Esophagus muscularis mucosa (tissue), 4 donors: Measurements from ENCODE around the gene ALG8. TPM values are rescaled to one million over a fixed set of nuclear protein-coding genes. Genes with fewer than 3 reads are reported as not detected.
"Not testable (repeated sequence)": the region's sequence is repeated elsewhere in the genome, so short reads cannot be mapped to it uniquely, and the experiment has no call there.

ENCODE experiments used
- DNase-seq: peaks from one replicate; pipeline ENCODE4 v3.0.0-alpha.2; 2017; ENCODE audit errors: extremely low spot score
- H3K27ac ChIP-seq, 4 donors: fragments of 200-600 bp; sonication (generic); replicated peaks in 1 of 4; 1 replicate in 3 of 4; 2 replicates in 1 of 4; pipeline ENCODE4 v1.5.1; 2016 to 2019; ENCODE audit warnings: mild to moderate bottlenecking in 1 of 4
- H3K27me3 ChIP-seq, 4 donors: fragments of 200-600 bp; sonication (generic); one replicate each; pipeline versions ENCODE4 v1.5.1 to v1.6.0; 2016 to 2019
- H3K36me3 ChIP-seq, 4 donors: fragments of 200-600 bp; sonication (generic); one replicate each; pipeline ENCODE4 v1.5.1; 2016 to 2019
- H3K4me1 ChIP-seq, 4 donors: fragments of 200-600 bp; sonication (generic); one replicate each; pipeline ENCODE4 v1.5.1; 2016 to 2019
- H3K4me3 ChIP-seq, 4 donors: fragments of 200-600 bp; sonication (generic); 1 replicate in 2 of 4; 2 replicates in 2 of 4; pipeline ENCODE4 v1.5.1; 2016 to 2019; ENCODE audit warnings: mild to moderate bottlenecking in 4 of 4, moderate library complexity in 1 of 4
- H3K9me3 ChIP-seq, 4 donors: fragments of 200-600 bp; sonication (generic); 1 replicate in 3 of 4; 2 replicates in 1 of 4; pipeline ENCODE4 v1.5.1; 2016 to 2019
- EP300 ChIP-seq: sonication (generic); formaldehyde crosslinking; IDR thresholded peaks from one replicate; pipeline ENCODE4 v1.6.1; 2017; ENCODE audit warnings: antibody characterized with exemption
- POLR2A ChIP-seq: fragments of 450-650 bp; IDR thresholded peaks from one replicate; pipeline ENCODE4 v1.6.1; 2017; ENCODE audit warnings: antibody characterized with exemption, moderate library complexity, mild to moderate bottlenecking, low read depth
- POLR2AphosphoS5 ChIP-seq, 2 donors: sonication (generic); formaldehyde crosslinking; IDR thresholded peaks; one replicate each; pipeline ENCODE4 v1.6.1; 2017; ENCODE audit warnings: antibody characterized with exemption in 2 of 2
- WGBS: methylation state at CpG from one replicate; pipeline ENCODE4 v1.1.5; 2018; 5-methylcytosine and 5-hydroxymethylcytosine counted together
- intact Hi-C: fragments of 100-400 bp; cut with DNase I; formaldehyde crosslinking; loops from one replicate; pipeline ENCODE4 v1.15.1; 2023
- total RNA-seq, 4 donors: library from RNA; depleted of rRNA; stranded (reverse); fragments of >200 nt; gene quantifications; one replicate each; pipeline versions ENCODE4 v1.1.0 to v1.2.1, GENCODE V29; 2016
- TF ChIP-seq, protein P1 (sequence below), 3 experiments: fragments of 200-600 bp in 2 of 3; fragments of 450-650 bp in 1 of 3; sonication (generic) in 2 of 3; IDR thresholded peaks; one replicate each; pipeline ENCODE4 v1.5.1; 2017 to 2019; ENCODE audit warnings: antibody characterized with exemption in 3 of 3, mild to moderate bottlenecking in 2 of 3, moderate library complexity in 1 of 3

The ALG8 gene
- total RNA-seq, 4 donors from 2014 or later = 11.2 to 21.6 (median 15.7) TPM

DNA sequence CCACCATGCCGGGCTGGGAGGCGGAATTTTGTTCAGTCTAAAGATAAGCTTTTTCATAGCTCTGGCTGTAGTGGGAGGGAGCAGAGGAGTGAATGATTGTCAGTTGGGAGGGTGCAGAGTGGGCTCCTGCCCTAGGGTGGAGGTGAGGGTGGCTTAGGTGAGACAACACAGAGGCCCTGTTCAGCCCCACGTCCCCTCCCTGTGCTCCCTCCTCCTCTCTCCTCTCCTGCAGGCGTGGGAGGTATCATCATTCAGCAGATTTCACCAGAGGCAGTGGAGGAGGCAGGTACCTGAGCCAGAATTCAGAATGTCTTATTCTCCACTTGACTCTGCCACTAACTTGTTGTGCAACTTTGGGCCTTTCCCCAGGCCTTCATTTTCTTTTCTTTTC, 77.5 kb downstream of the ALG8 start:
- H3K27me3 ChIP-seq = no peaks in the 10 kb centered on the region
- intact Hi-C loops = no loop called here
- H3K36me3 ChIP-seq = no peaks in the 10 kb centered on the region
- H3K4me1 ChIP-seq = peaks cover 7 to 9% (median 8%) of the 10 kb centered on the region in 4 donors
- no peak overlapping the region for H3K27ac ChIP-seq
- DNase-seq = no peak
- no peak for TF ChIP-seq EP300
- TF ChIP-seq POLR2AphosphoS5 (IDR thresholded peaks at IDR 0.05) = no peak
- TF ChIP-seq POLR2A = no peak
- TF ChIP-seq, protein P1, sequence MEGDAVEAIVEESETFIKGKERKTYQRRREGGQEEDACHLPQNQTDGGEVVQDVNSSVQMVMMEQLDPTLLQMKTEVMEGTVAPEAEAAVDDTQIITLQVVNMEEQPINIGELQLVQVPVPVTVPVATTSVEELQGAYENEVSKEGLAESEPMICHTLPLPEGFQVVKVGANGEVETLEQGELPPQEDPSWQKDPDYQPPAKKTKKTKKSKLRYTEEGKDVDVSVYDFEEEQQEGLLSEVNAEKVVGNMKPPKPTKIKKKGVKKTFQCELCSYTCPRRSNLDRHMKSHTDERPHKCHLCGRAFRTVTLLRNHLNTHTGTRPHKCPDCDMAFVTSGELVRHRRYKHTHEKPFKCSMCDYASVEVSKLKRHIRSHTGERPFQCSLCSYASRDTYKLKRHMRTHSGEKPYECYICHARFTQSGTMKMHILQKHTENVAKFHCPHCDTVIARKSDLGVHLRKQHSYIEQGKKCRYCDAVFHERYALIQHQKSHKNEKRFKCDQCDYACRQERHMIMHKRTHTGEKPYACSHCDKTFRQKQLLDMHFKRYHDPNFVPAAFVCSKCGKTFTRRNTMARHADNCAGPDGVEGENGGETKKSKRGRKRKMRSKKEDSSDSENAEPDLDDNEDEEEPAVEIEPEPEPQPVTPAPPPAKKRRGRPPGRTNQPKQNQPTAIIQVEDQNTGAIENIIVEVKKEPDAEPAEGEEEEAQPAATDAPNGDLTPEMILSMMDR (IDR thresholded peaks at IDR 0.05) = no peak
- WGBS = 72% methylated on average over 4 of the region's 4 CpGs
- H3K9me3 ChIP-seq = no peaks in the 10 kb centered on the region
- no peak overlapping the region for H3K4me3 ChIP-seq

DNA sequence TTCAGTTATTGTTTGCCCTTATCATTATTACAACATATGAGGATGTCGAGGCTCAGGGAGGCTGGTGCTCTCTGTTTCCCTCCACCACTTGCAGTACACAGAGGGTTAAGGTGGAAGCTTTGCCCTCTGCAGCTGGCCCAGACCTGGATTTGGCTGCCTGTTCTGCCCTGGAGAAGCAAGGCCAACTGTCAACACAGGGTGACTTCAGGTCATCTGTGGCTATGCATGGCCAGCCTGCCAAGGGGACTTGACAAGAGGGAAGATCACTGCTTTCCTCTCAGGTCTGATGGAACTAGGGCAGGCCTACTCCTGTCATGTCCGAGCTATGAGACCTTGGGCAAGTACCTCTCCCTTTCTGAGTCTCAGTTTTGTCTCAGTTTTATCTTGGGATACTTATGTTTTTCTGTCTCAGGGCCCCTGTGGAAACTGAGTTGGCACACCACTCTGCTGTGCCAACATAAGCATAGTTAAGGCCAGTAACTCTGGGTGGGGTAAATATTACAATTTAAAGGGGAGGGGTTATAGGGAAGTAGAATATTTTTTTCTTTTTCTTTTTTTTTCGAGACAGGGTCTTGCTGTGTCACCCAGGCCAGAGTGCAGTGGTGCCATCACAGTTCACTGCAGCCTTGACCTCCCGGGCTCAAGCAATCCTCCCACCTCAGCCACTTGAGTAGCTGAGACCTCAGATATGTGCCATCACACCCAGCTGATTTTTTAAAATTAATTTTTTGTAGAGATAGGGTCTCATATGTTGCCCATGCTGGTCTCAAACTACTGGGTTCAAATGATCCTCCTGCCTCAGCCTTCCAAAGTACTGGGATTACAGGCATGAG, 78.1 kb downstream of the ALG8 start:
- Histone ChIP-seq H3K4me1 (peaks cover 7 to 9% (median 8%) of the 10 kb centered on the region in 4 donors), H3K4me3 (no peak overlapping the region), H3K36me3 (no peaks in the 10 kb centered on the region), H3K27me3 (no peaks in the 10 kb centered on the region), H3K9me3 (no peaks in the 10 kb centered on the region), H3K27ac (no peak overlapping the region)
- intact Hi-C loops = no loop called here
- DNase-seq = no peak
- 80% methylated on average over 4 of the region's 4 CpGs for WGBS
- TF ChIP-seq POLR2A = no peak
- no peak for TF ChIP-seq POLR2AphosphoS5 (IDR thresholded peaks at IDR 0.05)
- no peak for TF ChIP-seq EP300
- TF ChIP-seq, protein P1 (IDR thresholded peaks at IDR 0.05) = no peak

DNA sequence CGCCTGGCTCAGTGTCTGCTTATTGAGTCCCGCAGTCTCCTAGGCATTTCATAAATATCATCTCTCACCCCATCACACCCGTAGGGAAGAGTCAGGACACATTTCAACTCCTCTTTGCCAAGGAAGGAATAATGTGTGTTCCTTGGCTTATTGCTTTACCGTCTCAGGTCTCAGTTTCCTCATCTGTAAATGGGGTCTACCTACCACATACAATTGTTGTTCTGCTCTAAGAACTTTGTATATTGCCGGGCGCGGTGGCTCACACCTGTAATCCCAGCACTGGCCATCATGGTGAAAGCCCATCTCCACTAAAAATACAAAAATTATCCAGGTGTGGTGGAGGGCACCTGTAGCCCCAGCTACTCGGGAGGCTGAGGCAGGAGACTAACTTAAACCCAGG, 78.9 kb downstream of the ALG8 start:
- Histone ChIP-seq H3K27ac (no peak overlapping the region), H3K36me3 (no peaks in the 10 kb centered on the region), H3K4me1 (peaks cover 7 to 9% (median 8%) of the 10 kb centered on the region in 4 donors), H3K9me3 (no peaks in the 10 kb centered on the region), H3K27me3 (no peaks in the 10 kb centered on the region), H3K4me3 (no peak overlapping the region)
- intact Hi-C loops = no loop called here
- WGBS = 97% methylated on average over 8 of the region's 8 CpGs
- DNase-seq = no peak
- TF ChIP-seq POLR2AphosphoS5 (IDR thresholded peaks at IDR 0.05) = no peak
- TF ChIP-seq, protein P1 (IDR thresholded peaks at IDR 0.05) = no peak
- TF ChIP-seq EP300 = no peak
- no peak for TF ChIP-seq POLR2A

DNA sequence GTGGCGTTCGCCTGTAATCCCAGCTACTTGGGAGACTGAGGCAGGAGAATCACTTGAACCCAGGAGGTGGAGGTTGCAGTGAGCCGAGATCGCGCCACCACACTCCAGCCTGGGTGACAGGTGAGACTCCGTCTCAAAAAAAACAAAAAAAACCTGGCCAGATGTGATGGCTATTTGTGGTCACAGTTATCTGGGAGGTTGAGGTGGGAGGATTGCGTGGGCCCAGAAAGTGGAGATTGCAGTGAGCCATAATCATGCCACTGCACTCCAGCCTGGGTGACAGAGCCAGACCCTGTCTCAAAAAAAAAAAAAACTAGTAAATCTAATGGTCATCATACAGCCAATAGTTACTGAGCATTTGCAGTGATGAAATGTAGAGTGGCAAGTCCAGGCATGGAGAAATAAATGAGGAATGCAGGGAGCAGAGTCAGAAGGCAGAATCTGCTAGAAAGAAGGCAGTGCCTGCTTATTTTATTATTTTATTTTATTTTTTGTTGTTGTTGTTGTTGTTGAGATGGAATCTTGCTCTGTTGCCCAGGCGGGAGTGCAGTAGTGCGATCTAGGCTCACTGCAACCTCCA, 79.6 kb downstream of the ALG8 start:
- DNase-seq, H3K27ac ChIP-seq, H3K4me1 ChIP-seq, intact Hi-C loops, H3K36me3 ChIP-seq, H3K9me3 ChIP-seq, H3K4me3 ChIP-seq, H3K27me3 ChIP-seq: not testable (repeated sequence)
- 95% methylated on average over 9 of the region's 9 CpGs for WGBS

DNA sequence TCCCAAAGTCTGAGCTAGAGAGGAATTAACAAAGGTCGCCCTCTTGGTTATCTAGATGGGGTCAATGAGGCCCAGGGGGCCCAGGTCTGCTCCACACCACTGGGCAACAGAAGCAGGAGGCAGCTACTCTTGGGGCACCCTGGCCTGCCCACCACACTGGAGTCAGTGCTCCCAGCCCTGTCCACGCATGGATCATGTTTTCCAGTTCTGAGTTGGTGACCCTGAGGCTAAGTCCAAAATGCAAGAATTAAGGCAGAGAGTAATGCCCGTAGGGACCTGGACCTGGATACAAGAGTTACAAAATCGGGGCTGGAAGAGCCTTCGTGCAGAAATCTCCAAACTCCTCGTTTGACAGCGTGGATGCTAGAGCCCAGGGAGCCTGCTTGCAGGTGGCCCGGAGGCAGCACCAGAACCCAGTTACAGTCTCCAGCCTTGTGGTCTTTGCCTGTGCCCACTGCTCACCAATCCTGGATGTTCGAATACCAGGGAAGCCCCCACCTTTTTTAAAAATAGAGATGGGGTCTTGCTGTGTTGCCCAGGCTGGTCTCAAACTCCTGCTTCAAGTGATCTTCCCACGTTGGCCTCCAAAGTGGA, 81.9 kb downstream of the ALG8 start:
- TF ChIP-seq, protein P1 (IDR thresholded peaks at IDR 0.05) = no peak
- no peak for TF ChIP-seq EP300
- no peak for TF ChIP-seq POLR2A
- TF ChIP-seq POLR2AphosphoS5 (IDR thresholded peaks at IDR 0.05) = no peak
- Histone ChIP-seq H3K36me3 (no peaks in the 10 kb centered on the region), H3K4me1 (peaks cover 7 to 9% (median 8%) of the 10 kb centered on the region in 4 donors), H3K27me3 (no peaks in the 10 kb centered on the region), H3K4me3 (no peak overlapping the region), H3K9me3 (no peaks in the 10 kb centered on the region), H3K27ac (no peak overlapping the region)
- intact Hi-C loops = no loop called here
- WGBS = 93% methylated on average over 7 of the region's 10 CpGs
- no peak for DNase-seq
